HCT116 (cell line): ENCODE data around the gene TAAR6. TPM values are rescaled to one million over a fixed set of nuclear protein-coding genes. Genes with fewer than 3 reads are reported as not detected.

ENCODE experiments used
- ATAC-seq: fragments of 200-7000 bp; cut with Tn5 transposase; 2 replicates; pipeline ENCODE4 v1.9.1; 2020; ENCODE audit warnings: mild to moderate bottlenecking, moderate library complexity
- BruUV-seq: library from RNA; stranded (reverse); fragments of 400-500 nt; replicated peaks from 2 replicates; lab custom pipeline; 2021; lab: Mats Ljungman, UMichigan
- CTCF ChIA-PET: fragments of 300-600 bp; sonication (Branson Sonifier 250); formaldehyde crosslinking; loops from one replicate; lab custom pipeline; 2021; ENCODE audit warnings: antibody characterized with exemption; lab: Charles Lee
- POLR2A ChIA-PET: fragments of 300-600, 350-600 bp; sonication (Branson Sonifier 250); formaldehyde crosslinking; loops from one replicate; lab custom pipeline; 2021; ENCODE audit warnings: antibody characterized with exemption; lab: Charles Lee
- RAD21 ChIA-PET, 2 experiments: fragments of 300-600 bp; sonication (Branson Sonifier 250); formaldehyde crosslinking; loops; one replicate each; lab custom pipeline; 2023; ENCODE audit warnings: low total read pairs in 2 of 2; ENCODE audit not compliant: uncharacterized antibody in 2 of 2, unreplicated experiment in 2 of 2, low non-redundant PET in 1 of 2; lab: Charles Lee
- DNase-seq: peaks from one replicate; pipeline ENCODE4 v3.0.0-alpha.2; 2010; ENCODE audit warnings: low read depth, low spot score
- H2AFZ ChIP-seq: fragments of 200-600 bp; shearing (Covaris generic), sonication (generic); 2 replicates; pipeline ENCODE4 v1.6.1; 2017; ENCODE audit warnings: low read depth, mixed run types, mixed read lengths, antibody characterized with exemption, low read length; ENCODE audit not compliant: poor library complexity, severe bottlenecking
- H3K27ac ChIP-seq: 2 replicates; pipeline ENCODE4 v1.5.1; 2012; ENCODE audit warnings: low read depth, low read length
- H3K27me3 ChIP-seq: fragments of 200-600 bp; sonication (generic); 2 replicates; pipeline ENCODE4 v1.6.1; 2016; ENCODE audit warnings: mixed run types, low read length, mixed read lengths; ENCODE audit not compliant: insufficient read depth
- H3K36me3 ChIP-seq, 2 experiments: fragments of 200-500 bp in 1 of 2; fragments of 200-600 bp in 1 of 2; sonication (Bioruptor generic) in 1 of 2; sonication (generic) in 1 of 2; 2 replicates each; pipeline versions ENCODE4 v1.5.1 to v1.6.1; 2014 to 2016; ENCODE audit warnings: low read length in 2 of 2, inconsistent platforms in 1 of 2, mixed read lengths in 1 of 2, mixed run types in 1 of 2; ENCODE audit not compliant: insufficient read depth in 2 of 2, control insufficient read depth in 1 of 2
- H3K4me1 ChIP-seq, 2 experiments: fragments of 200-600 bp in 1 of 2; sonication (generic) in 1 of 2; 2 replicates each; pipeline versions ENCODE4 v1.5.1 to v1.6.1; 2012 to 2017; ENCODE audit warnings: low read length in 2 of 2, inconsistent platforms in 1 of 2, mild to moderate bottlenecking in 1 of 2, mixed read lengths in 1 of 2, mixed run types in 1 of 2, moderate library complexity in 1 of 2; ENCODE audit not compliant: insufficient read depth in 2 of 2, control insufficient read depth in 1 of 2
- H3K4me2 ChIP-seq: fragments of 200-600 bp; sonication (generic); 2 replicates; pipeline ENCODE4 v1.6.1; 2017; ENCODE audit warnings: mixed run types, low read length, mixed read lengths
- H3K4me3 ChIP-seq, 2 experiments: fragments of 200-600 bp in 1 of 2; sonication (generic) in 1 of 2; replicated peaks in 1 of 2; 2 replicates each; pipeline ENCODE4 v1.5.1; 2011 to 2016; ENCODE audit warnings: low read length in 2 of 2, control low read depth in 1 of 2, low read depth in 1 of 2, mild to moderate bottlenecking in 1 of 2, mixed read lengths in 1 of 2, mixed run types in 1 of 2
- H3K79me2 ChIP-seq: fragments of 200-600 bp; sonication (generic); 2 replicates; pipeline ENCODE4 v1.6.1; 2017; ENCODE audit warnings: mild to moderate bottlenecking, mixed run types, low read length, moderate library complexity, mixed read lengths; ENCODE audit not compliant: insufficient read depth
- H3K9ac ChIP-seq: fragments of 200-600 bp; sonication (generic); 2 replicates; pipeline ENCODE4 v1.6.1; 2016; ENCODE audit warnings: low read length, mixed read lengths
- H3K9me2 ChIP-seq: fragments of 200-600 bp; sonication (generic), shearing (Covaris generic); 2 replicates; pipeline ENCODE4 v1.6.1; 2017; ENCODE audit warnings: mixed run types, mild to moderate bottlenecking, moderate library complexity; ENCODE audit not compliant: insufficient read depth
- H3K9me3 ChIP-seq, 2 experiments: fragments of 200-500 bp in 1 of 2; fragments of 200-600 bp in 1 of 2; sonication (Bioruptor generic) in 1 of 2; sonication (generic) in 1 of 2; 2 replicates each; pipeline ENCODE4 v1.6.1; 2014 to 2017; ENCODE audit warnings: low read length in 2 of 2, mixed read lengths in 2 of 2, inconsistent platforms in 1 of 2, low read depth in 1 of 2, mild to moderate bottlenecking in 1 of 2, mixed run types in 1 of 2, moderate library complexity in 1 of 2; ENCODE audit not compliant: control insufficient read depth in 1 of 2, insufficient read depth in 1 of 2
- H4K20me1 ChIP-seq: fragments of 200-600 bp; sonication (generic), shearing (Covaris generic); 2 replicates; pipeline ENCODE4 v1.6.1; 2017; ENCODE audit warnings: mixed run types, mild to moderate bottlenecking, moderate library complexity; ENCODE audit not compliant: insufficient read depth
- CBX3 ChIP-seq: IDR thresholded peaks from 2 replicates; pipeline ENCODE4 v1.6.1; 2012; ENCODE audit warnings: low read depth
- CEBPB ChIP-seq: IDR thresholded peaks from 2 replicates; pipeline ENCODE4 v1.6.1; 2012; ENCODE audit warnings: low read depth
- ELF1 ChIP-seq: IDR thresholded peaks from 2 replicates; pipeline ENCODE4 v1.6.1; 2012; ENCODE audit warnings: low read depth, borderline replicate concordance
- EZH2 ChIP-seq: fragments of 200-600 bp; sonication (generic); IDR thresholded peaks from 2 replicates; pipeline ENCODE4 v1.6.1; 2017; ENCODE audit warnings: antibody characterized with exemption, mixed run types
- EZH2phosphoT487 ChIP-seq: fragments of 200-600 bp; IDR thresholded peaks from 2 replicates; pipeline ENCODE4 v1.6.1; 2018; ENCODE audit warnings: antibody characterized with exemption, borderline replicate concordance
- RAD21 ChIP-seq: IDR thresholded peaks from 2 replicates; pipeline ENCODE4 v1.6.1; 2012; ENCODE audit warnings: low read depth, mild to moderate bottlenecking
- SIN3A ChIP-seq: IDR thresholded peaks from 2 replicates; pipeline ENCODE4 v1.6.1; 2012; ENCODE audit warnings: low read depth
- SP1 ChIP-seq: IDR thresholded peaks from 2 replicates; pipeline ENCODE4 v1.6.1; 2012; ENCODE audit warnings: low read depth
- ZNF274 ChIP-seq: fragments of 200-500 bp; sonication (Bioruptor generic); IDR thresholded peaks from 2 replicates; pipeline ENCODE4 v1.6.1; 2014; ENCODE audit warnings: mild to moderate bottlenecking, low read depth, low read length, inconsistent platforms
- intact Hi-C: fragments of 100-400 bp; cut with micrococcal nuclease; formaldehyde crosslinking; loops from 2 replicates; pipeline ENCODE4 v1.10.0; 2022
- total RNA-seq: library from RNA; stranded (reverse); gene quantifications from one replicate; pipeline ENCODE4 v1.2.1, GENCODE V29; 2021; ENCODE audit not compliant: unreplicated experiment
- TF ChIP-seq, protein P1 (sequence below): IDR thresholded peaks from 2 replicates; pipeline ENCODE4 v1.6.1; 2012

TAAR6 gene
- total RNA-seq, 1 experiment from 2014 or later = not detected

DNA sequence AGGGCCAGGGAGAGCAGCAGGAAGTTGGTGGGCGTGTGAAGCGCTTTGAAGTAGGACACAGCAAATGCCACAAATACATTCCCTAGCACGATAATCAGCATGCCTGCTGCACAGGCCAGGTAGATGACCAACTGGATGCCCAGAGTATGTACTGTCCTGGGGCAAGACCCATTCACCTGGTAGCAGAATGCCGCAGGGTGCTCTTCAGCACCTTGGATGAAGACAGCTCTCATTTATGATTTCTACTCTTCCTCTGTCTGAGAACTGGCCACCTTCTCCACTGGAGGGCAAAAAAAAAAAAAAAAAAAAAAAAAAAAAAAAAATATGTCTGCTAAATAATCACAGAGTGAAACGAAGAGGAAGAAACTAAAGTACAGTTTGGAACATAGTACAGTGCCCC lies 19.3 kb downstream of the TAAR6 start, which contains the start of gene TAAR5:
Gene TAAR5 (minus strand): TSS at position 288 of the 400 bp plus-strand sequence. CDS start 55 bp downstream, at position 233.
- Histone ChIP-seq H3K9me3 (no peaks in the 10 kb centered on the region), H3K9ac (no peak within 1 kb of the TSS), H3K36me3 (no peaks in the 10 kb centered on the region), H3K4me1 (no peaks in the 10 kb centered on the region), H3K79me2 (no peaks in the 10 kb centered on the region), H3K27ac (no peak within 1 kb of the TSS), H3K27me3 (no peaks in the 10 kb centered on the region), H4K20me1 (no peaks in the 10 kb centered on the region), H3K4me3 (no peak within 1 kb of the TSS), H2AFZ (no peak within 1 kb of the TSS), H3K4me2 (no peak within 1 kb of the TSS), H3K9me2 (no peaks in the 10 kb centered on the region)
- RAD21 ChIA-PET = no interaction called here
- intact Hi-C loops = no loop called here
- no peak for DNase-seq
- no peak for ATAC-seq
- CTCF ChIA-PET = interaction anchor here (1.3 to 1.6 kb wide), 2 partner anchors 9 to 59 kb away, joined by 4 read pairs; no protein-coding TSS in a partner anchor
- TF ChIP-seq CBX3 = no peak
- TF ChIP-seq SIN3A = no peak
- TF ChIP-seq EZH2phosphoT487 = no peak
- TF ChIP-seq EZH2 = no peak
- TF ChIP-seq SP1 = no peak
- no TSS peak for BruUV-seq
- POLR2A ChIA-PET = no interaction called here

DNA sequence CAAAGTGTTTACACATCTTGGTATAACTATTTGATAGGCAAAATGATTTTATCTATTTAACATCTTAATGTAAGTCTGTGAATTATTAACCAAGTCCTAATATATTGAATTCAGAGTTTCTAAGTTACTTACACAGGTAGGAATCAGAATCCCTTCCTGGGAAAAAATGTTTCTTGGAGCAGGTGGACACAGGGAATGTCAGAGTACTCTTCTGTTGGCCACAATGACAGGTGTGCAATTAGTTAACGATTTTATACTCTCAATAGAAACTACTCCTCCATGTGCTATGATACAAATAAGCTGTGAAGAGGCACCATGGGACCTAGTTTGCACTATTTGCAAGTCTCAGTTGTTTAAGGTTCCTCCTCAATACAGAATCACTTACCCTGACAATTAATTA lies 20.2 kb downstream of the TAAR6 start:
- no TSS peak for BruUV-seq
- no peak overlapping the region for H3K9ac ChIP-seq
- ChIA-PET CTCF (interaction anchor here (1.3 to 1.6 kb wide), 2 partner anchors 8 to 60 kb away, joined by 4 read pairs; no protein-coding TSS in a partner anchor), RAD21 (no interaction called here), POLR2A (no interaction called here)
- no peak overlapping the region for H2AFZ ChIP-seq
- H3K4me3 ChIP-seq = no peak overlapping the region
- no peaks in the 10 kb centered on the region for H3K36me3 ChIP-seq
- TF ChIP-seq RAD21 (no peak), CBX3 (no peak), CEBPB (no peak), ELF1 (no peak), EZH2phosphoT487 (no peak), ZNF274 (no peak), SIN3A (no peak)
- TF ChIP-seq, protein P1, sequence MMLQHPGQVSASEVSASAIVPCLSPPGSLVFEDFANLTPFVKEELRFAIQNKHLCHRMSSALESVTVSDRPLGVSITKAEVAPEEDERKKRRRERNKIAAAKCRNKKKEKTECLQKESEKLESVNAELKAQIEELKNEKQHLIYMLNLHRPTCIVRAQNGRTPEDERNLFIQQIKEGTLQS = no peak
- no peaks in the 10 kb centered on the region for H3K27me3 ChIP-seq
- intact Hi-C loops = no loop called here
- no peaks in the 10 kb centered on the region for H3K9me2 ChIP-seq
- H3K4me2 ChIP-seq = no peak overlapping the region
- no peak overlapping the region for H3K27ac ChIP-seq
- no peaks in the 10 kb centered on the region for H3K4me1 ChIP-seq
- no peak for ATAC-seq
- DNase-seq = no peak
- H4K20me1 ChIP-seq = no peaks in the 10 kb centered on the region
- H3K9me3 ChIP-seq = no peaks in the 10 kb centered on the region
- H3K79me2 ChIP-seq = no peaks in the 10 kb centered on the region
